A549 treated with Hydrocortisone at 1 μM for 4 hours (cell line): ENCODE measurements around the gene OR5D18. TPM values are rescaled to one million over a fixed set of nuclear protein-coding genes. Genes with fewer than 3 reads are reported as not detected.

Experiments
- total RNA-seq: library from RNA; stranded (reverse); fragments of 200-300 nt; extraction: Qiagen RNA extraction; gene quantifications from 5 replicates; pipeline ENCODE4 v1.2.3, GENCODE V29; 2022

Gene OR5D18
- total RNA-seq: not detected in 5 replicates

DNA sequence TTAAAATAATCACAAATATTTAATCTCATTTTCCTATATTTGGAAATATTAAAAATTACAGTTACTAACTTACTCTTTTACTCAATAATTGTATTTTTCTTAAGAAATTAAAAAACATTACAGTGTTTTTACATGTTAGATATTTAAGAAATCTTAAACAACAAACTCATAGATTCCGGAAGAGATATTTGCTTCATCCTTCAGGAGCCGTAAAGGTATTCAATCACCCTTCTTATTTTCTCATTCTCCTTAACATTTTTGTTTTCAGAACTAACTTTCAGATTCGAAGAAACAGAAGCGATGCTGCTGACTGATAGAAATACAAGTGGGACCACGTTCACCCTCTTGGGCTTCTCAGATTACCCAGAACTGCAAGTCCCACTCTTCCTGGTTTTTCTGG is at the start of gene OR5D18:
OR5D18 (plus strand) TSS at position 301 of the 400 bp plus-strand sequence; CDS start at position 301, 0 bp downstream.

DNA sequence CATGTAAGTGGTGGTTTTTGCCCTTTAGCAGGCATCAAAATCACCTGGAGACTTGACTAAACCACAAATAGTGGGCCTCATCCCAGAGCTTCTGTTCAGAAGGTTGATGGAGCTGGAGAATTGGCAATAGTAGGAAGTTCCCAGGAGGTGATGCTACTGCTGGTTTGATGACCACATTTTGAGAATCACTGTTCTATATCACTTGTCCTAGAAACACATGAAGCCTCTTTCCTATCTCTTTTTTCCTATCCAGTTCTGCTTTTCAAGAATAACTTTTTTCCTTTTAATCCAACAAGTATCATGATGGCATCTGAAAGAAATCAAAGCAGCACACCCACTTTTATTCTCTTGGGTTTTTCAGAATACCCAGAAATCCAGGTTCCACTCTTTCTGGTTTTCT is 46.3 kb upstream of the OR5D18 start, which contains the start of gene OR5D13:
OR5D13 (plus strand) TSS at position 301 of the 400 bp plus-strand sequence; CDS start at position 301, 0 bp downstream.

DNA sequence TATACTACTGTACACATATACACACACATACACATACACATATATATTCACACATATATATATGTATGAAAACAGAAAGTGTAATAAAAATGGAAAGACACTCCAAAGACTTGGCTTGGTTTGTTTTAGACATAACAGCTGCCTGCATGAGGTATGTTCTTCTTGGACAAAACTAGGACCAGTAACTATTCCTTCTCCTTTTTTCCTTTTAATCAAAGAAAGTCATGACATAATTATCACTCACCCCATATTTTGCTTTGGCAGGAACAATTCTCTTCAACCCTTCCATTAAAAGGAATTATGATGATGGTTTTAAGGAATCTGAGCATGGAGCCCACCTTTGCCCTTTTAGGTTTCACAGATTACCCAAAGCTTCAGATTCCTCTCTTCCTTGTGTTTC is 24.2 kb upstream of the OR5D18 start, which contains the start of gene OR5D14:
OR5D14 (plus strand) TSS at position 301 of the 400 bp plus-strand sequence; CDS start at position 301, 0 bp downstream.

DNA sequence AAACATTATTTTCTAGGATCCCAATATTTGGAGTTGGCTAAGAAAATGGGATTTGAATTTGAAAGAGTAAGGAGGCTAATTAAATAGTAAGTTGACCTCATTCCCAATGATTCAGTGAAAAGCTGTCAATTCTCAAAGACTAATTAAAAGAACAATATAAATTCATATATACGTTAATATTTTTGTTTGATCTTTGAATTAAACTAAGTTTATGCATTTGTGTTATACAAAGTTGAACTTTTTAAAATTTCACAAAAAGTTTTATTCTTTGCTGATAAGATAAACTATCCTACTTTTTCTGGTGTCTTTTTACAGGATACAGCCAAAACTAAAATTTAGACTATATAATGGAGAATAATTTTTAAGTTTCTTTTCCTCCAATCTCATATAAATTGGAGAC is 8.4 kb upstream of the OR5D18 start, which contains the start of gene OR5L1:
OR5L1 (plus strand) TSS at position 301 of the 400 bp plus-strand sequence. CDS start 100 bp downstream, outside the sequence.

DNA sequence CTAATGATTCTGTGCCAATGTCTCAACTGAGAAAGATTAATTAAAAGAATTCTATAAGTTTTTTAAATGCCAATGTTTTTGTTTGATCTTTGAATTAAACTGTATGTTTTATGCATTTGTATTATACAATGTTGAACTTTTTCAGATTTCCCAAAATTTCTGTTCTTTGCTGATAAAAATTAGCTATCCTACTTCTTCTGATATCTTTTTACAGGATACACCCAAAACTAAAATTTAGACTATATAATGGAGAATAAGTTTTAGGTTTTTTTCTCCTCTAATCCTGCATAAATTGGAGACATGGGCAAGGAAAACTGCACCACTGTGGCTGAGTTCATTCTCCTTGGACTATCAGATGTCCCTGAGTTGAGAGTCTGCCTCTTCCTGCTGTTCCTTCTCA is 7.5 kb downstream of the OR5D18 start, which contains the start of gene OR5L2:
OR5L2 (plus strand) TSS at position 301 of the 400 bp plus-strand sequence; CDS start at position 301, 0 bp downstream.

DNA sequence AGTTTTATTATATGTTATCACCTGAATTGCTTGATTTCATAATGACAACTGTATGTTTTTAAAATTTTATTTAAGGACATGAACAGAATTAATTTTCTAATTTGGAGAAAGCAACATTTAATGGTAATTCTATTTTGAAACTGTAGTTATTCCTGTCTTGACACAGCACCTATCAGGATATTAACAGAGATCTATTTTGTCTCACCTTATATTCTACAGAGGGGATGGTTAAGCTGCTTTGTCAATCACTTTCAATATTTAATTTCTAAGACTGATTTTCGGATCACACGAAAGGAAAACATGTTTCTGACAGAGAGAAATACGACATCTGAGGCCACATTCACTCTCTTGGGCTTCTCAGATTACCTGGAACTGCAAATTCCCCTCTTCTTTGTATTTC is 19.0 kb downstream of the OR5D18 start, which contains the start of gene OR5D16:
OR5D16 (plus strand) TSS at position 301 of the 400 bp plus-strand sequence; CDS start at position 301, 0 bp downstream.

Other genes starting within 250 kb of the OR5D18 start
- gene OR4C16, start 247.5 kb upstream of the OR5D18 start, total RNA-seq: not detected in 5 replicates
- gene OR4C11, start 212.0 kb upstream of the OR5D18 start, total RNA-seq: not detected in 5 replicates
- not detected in 5 replicates for gene OR4P4, start 184.5 kb upstream of the OR5D18 start, total RNA-seq
- not detected in 5 replicates for gene OR4S2, start 171.3 kb upstream of the OR5D18 start, total RNA-seq
- not detected in 5 replicates for gene OR4C6, start 157.4 kb upstream of the OR5D18 start, total RNA-seq
- not detected in 5 replicates for gene OR5D13, start 46.2 kb upstream of the OR5D18 start, total RNA-seq
- not detected in 5 replicates for gene OR5D14, start 24.1 kb upstream of the OR5D18 start, total RNA-seq
- gene OR5L1, start 8.3 kb upstream of the OR5D18 start, total RNA-seq: not detected in 5 replicates
- gene OR5L2, start 7.6 kb downstream of the OR5D18 start, total RNA-seq: not detected in 5 replicates
- gene OR5D16, start 19.1 kb downstream of the OR5D18 start, total RNA-seq: not detected in 5 replicates
- gene TRIM51, start 63.7 kb downstream of the OR5D18 start, total RNA-seq: not detected in 5 replicates
- gene OR5W2, start 95.0 kb downstream of the OR5D18 start, total RNA-seq: not detected in 5 replicates
- gene OR5I1, start 116.8 kb downstream of the OR5D18 start, total RNA-seq: not detected in 5 replicates
- gene OR10AG1, start 150.3 kb downstream of the OR5D18 start, total RNA-seq: not detected in 5 replicates
- gene OR5F1, start 175.0 kb downstream of the OR5D18 start, total RNA-seq: not detected in 5 replicates
- not detected in 5 replicates for gene OR5AS1, start 208.0 kb downstream of the OR5D18 start, total RNA-seq